GM23248 (cell line): ENCODE measurements around the gene ELMO1. TPM values are rescaled to one million over a fixed set of nuclear protein-coding genes. Genes with fewer than 3 reads are reported as not detected.

Source experiments
- DNase-seq: peaks from one replicate; pipeline ENCODE4 v3.0.0-alpha.2; 2015
- H2AFZ ChIP-seq: fragments of 200-600 bp; sonication (generic); 2 replicates; pipeline ENCODE4 v1.6.1; 2016; ENCODE audit warnings: antibody characterized with exemption
- H3F3A ChIP-seq: fragments of 200-600 bp; sonication (generic); 2 replicates; pipeline ENCODE4 v1.6.1; 2016; ENCODE audit warnings: mild to moderate bottlenecking, antibody characterized with exemption, mixed run types; ENCODE audit not compliant: insufficient read depth
- H3K27ac ChIP-seq: fragments of 200-600 bp; sonication (generic); 2 replicates; pipeline ENCODE4 v1.5.1; 2016; ENCODE audit warnings: mild to moderate bottlenecking
- H3K27me3 ChIP-seq: fragments of 200-600 bp; sonication (generic); replicated peaks from 2 replicates; pipeline ENCODE4 v1.6.1; 2016; ENCODE audit warnings: mild to moderate bottlenecking; ENCODE audit not compliant: insufficient read depth
- H3K36me3 ChIP-seq: fragments of 200-600 bp; sonication (generic); 2 replicates; pipeline ENCODE4 v1.6.1; 2016; ENCODE audit warnings: low read depth, mild to moderate bottlenecking
- H3K4me1 ChIP-seq: fragments of 200-600 bp; sonication (generic); 2 replicates; pipeline ENCODE4 v1.6.1; 2016; ENCODE audit warnings: mild to moderate bottlenecking; ENCODE audit not compliant: insufficient read depth
- H3K4me2 ChIP-seq: fragments of 200-600 bp; sonication (generic); one replicate; pipeline ENCODE4 v1.6.1; 2016; ENCODE audit warnings: mild to moderate bottlenecking; ENCODE audit not compliant: unreplicated experiment
- H3K4me3 ChIP-seq: fragments of 200-600 bp; sonication (generic); 2 replicates; pipeline ENCODE4 v1.5.1; 2016; ENCODE audit warnings: mild to moderate bottlenecking
- H3K79me2 ChIP-seq: fragments of 200-600 bp; sonication (generic); 2 replicates; pipeline ENCODE4 v1.6.1; 2016; ENCODE audit warnings: mild to moderate bottlenecking; ENCODE audit not compliant: insufficient read depth
- H3K9ac ChIP-seq: fragments of 200-600 bp; sonication (generic); 2 replicates; pipeline ENCODE4 v1.6.1; 2016; ENCODE audit warnings: mild to moderate bottlenecking
- H3K9me2 ChIP-seq: fragments of 200-600 bp; sonication (generic); 2 replicates; pipeline ENCODE4 v1.6.1; 2016; ENCODE audit warnings: mixed run types, mild to moderate bottlenecking, moderate library complexity; ENCODE audit not compliant: insufficient read depth
- H3K9me3 ChIP-seq: fragments of 200-600 bp; sonication (generic); one replicate; pipeline ENCODE4 v1.6.1; 2017; ENCODE audit warnings: low read depth
- H4K20me1 ChIP-seq: fragments of 200-600 bp; sonication (generic); 2 replicates; pipeline ENCODE4 v1.6.0; 2016; ENCODE audit not compliant: insufficient read depth
- EZH2 ChIP-seq: fragments of 200-600 bp; sonication (generic); IDR thresholded peaks from 2 replicates; pipeline ENCODE4 v1.6.1; 2018; ENCODE audit warnings: antibody characterized with exemption, mild to moderate bottlenecking; ENCODE audit not compliant: insufficient read depth, poor library complexity, severe bottlenecking
- EZH2phosphoT487 ChIP-seq: fragments of 200-600 bp; sonication (generic); IDR thresholded peaks from 2 replicates; pipeline ENCODE4 v1.6.1; 2018; ENCODE audit warnings: antibody characterized with exemption, moderate library complexity, mild to moderate bottlenecking, low read depth; ENCODE audit not compliant: insufficient read depth
- WGBS, 2 experiments: methylation state at CpG; one replicate each; pipeline ENCODE4 v1.1.6; 2015 to 2017; ENCODE audit warnings: low lambda C conversion rate in 2 of 2, low coverage in 1 of 2; ENCODE audit errors: missing lambda C conversion rate in 2 of 2; 5-methylcytosine and 5-hydroxymethylcytosine counted together
- in situ Hi-C: fragments of 300-500 bp; cut with MboI; formaldehyde crosslinking; loops from 2 replicates; pipeline ENCODE4 v1.15.0; 2020
- polyA plus RNA-seq: library from polyadenylated mRNA; unstranded; fragments of >200 nt; fragmentation: Nextera tagmentation; extraction: Ambion mirVana; gene quantifications from 2 replicates; pipeline ENCODE4 v1.2.1, GENCODE V29; 2016
- total RNA-seq: library from RNA; depleted of rRNA; stranded (reverse); fragments of >200 nt; shearing (Covaris generic); gene quantifications from 2 replicates; pipeline ENCODE4 v1.2.3, GENCODE V29; 2014

The ELMO1 gene
- total and polyA plus RNA-seq, 2 experiments from 2014 or later = not detected

DNA sequence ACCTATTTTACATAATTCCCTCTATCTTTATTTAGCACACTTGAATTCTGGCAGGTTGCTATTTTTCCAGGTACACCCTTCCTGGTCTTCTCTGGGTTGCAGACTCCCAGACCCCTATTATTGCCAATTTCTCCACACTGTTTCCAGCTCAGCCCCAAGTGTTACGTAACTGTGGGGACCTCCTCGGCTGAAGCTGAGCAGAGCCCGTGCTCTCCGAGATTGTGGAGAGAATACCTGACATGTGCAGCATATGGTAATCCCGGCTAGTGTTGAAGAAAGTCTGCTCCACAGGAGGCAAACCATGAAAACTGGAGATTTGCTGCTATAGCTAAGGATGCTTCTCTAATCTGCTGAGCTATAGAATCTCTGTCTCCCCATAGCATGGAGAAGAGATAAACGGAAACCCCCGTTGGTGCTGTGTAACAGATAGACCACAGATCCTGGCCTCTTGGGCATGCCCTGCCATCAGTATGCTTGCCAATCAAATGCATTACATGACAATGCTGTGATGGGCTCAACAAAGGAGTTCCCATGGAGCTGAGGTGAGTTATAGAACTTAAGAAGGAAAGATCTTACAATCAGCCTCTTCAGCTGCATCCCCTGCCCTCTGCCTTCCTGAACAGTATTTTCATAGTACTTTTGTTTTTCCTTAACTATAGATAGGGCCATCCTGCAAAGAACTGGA lies 579.8 kb downstream of the ELMO1 start:
- Histone ChIP-seq H3K9me3 (no peaks in the 10 kb centered on the region), H3K4me2 (no peak overlapping the region), H3K9me2 (no peaks in the 10 kb centered on the region), H3K4me3 (no peak overlapping the region), H3K9ac (no peak overlapping the region), H3K27ac (no peak overlapping the region), H3K27me3 (no peaks in the 10 kb centered on the region), H3K79me2 (no peaks in the 10 kb centered on the region), H4K20me1 (no peaks in the 10 kb centered on the region), H3K4me1 (no peaks in the 10 kb centered on the region), H3F3A (no peaks in the 10 kb centered on the region), H3K36me3 (no peaks in the 10 kb centered on the region), H2AFZ (no peak overlapping the region)
- WGBS, 2 experiments = 60% methylated on average over 7 of the region's 7 CpGs
- DNase-seq = no peak
- TF ChIP-seq EZH2phosphoT487 = no peak
- no peak for TF ChIP-seq EZH2
- in situ Hi-C loops = no loop called here

DNA sequence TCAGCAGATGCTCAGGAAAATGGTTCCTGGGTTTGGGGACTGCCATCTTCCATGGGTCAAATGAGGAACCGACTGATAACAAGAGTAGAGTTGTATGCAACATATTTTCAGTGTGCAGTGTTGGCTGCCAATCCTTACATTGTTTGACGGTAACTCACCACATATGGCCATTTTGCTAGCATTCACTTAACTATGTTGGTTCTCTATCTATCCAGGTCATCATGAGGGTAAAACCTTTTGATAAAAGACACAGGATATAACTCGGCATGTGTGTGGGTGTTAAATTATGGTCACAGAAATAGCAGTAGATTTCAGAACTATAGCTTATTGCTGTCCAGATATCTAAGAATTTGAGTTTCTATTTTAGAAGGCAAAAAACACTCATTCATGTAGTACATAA lies 583.6 kb downstream of the ELMO1 start:
- no peaks in the 10 kb centered on the region for H3K36me3 ChIP-seq
- no peak overlapping the region for H3K27ac ChIP-seq
- H3F3A ChIP-seq = no peaks in the 10 kb centered on the region
- H4K20me1 ChIP-seq = no peaks in the 10 kb centered on the region
- TF ChIP-seq EZH2phosphoT487 = no peak
- no peak for TF ChIP-seq EZH2
- 34 to 43% methylated on average over 3 of the region's 3 CpGs for WGBS, 2 experiments
- no peaks in the 10 kb centered on the region for H3K9me3 ChIP-seq
- no peak for DNase-seq
- H3K27me3 ChIP-seq = no peaks in the 10 kb centered on the region
- no peak overlapping the region for H3K9ac ChIP-seq
- no peak overlapping the region for H3K4me2 ChIP-seq
- no peak overlapping the region for H2AFZ ChIP-seq
- no peaks in the 10 kb centered on the region for H3K9me2 ChIP-seq
- H3K4me1 ChIP-seq = no peaks in the 10 kb centered on the region
- in situ Hi-C loops = no loop called here
- H3K79me2 ChIP-seq = no peaks in the 10 kb centered on the region
- no peak overlapping the region for H3K4me3 ChIP-seq

DNA sequence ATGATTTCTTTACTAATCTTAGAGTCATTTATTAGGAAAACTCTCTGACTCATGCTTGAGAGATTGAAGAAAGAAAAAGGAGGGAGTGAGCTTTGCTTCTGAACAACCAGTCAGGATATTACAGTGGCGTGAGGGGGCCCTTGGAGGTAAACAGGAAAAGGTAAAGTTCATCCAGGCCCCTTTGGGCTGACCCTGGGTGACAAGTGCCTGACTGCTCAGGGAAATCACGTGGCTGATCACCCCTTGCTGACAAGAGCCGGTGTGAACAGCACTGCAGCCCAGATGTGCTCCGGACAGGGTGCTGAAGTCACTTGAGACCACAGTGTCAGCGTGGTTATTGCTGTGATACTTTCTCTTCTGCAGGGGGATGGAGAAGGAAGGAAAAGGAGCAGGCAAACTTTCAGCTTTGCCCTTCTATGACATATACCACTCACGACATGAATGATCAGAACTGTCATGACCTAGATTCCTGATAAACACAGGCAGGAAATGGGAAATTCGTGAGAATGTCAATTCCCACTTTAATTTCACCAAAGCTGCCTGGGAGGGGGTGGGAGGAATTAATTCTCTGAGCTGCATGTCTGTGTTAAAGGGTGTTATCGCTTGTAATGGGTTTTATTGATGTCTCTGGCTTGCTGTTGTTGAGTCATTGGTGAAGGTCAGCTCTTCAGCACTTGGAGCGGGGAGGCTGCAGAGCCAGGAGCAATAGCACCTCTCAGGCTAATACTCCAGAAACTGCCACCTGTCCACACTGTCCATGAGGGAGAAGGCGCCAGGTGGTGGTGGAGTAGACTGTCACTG lies 584.6 kb downstream of the ELMO1 start:
- Histone ChIP-seq H3K79me2 (no peaks in the 10 kb centered on the region), H3K9me2 (no peaks in the 10 kb centered on the region), H3K36me3 (no peaks in the 10 kb centered on the region), H3K9me3 (no peaks in the 10 kb centered on the region), H4K20me1 (no peaks in the 10 kb centered on the region), H3F3A (no peaks in the 10 kb centered on the region), H3K9ac (no peak overlapping the region), H3K4me2 (no peak overlapping the region), H3K27me3 (no peaks in the 10 kb centered on the region), H2AFZ (no peak overlapping the region), H3K27ac (no peak overlapping the region), H3K4me3 (no peak overlapping the region), H3K4me1 (no peaks in the 10 kb centered on the region)
- TF ChIP-seq EZH2phosphoT487 (no peak), EZH2 (no peak)
- WGBS, 2 experiments = 32 to 34% methylated on average over 10 of the region's 10 CpGs
- DNase-seq = no peak
- in situ Hi-C loops = no loop called here

DNA sequence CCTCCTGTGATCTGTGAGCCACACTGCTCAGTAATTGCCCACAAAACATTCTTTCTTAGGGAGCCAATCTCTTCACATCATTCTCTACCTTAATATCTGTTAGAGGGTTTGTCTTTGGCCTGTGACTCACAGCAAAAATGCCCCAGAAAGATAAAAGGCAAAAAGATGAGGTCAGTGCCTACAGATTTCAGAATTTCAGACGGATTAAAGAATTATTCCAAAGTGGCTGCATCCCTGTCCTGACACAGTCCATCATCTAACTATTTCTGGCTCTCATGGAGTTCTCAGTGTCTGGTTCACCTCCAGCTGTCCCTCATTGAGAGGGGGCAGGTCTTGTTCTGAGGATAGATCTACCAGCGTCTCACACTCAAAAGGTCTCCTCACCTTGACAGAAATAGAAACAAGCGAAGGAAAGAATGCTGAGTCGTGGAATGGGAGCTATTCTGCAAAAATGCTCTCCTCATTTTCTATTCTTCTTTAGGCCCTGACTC lies 585.8 kb downstream of the ELMO1 start:
- in situ Hi-C loops = no loop called here
- Histone ChIP-seq H2AFZ (no peak overlapping the region), H3K27me3 (no peaks in the 10 kb centered on the region), H3K9me2 (no peaks in the 10 kb centered on the region), H3K9ac (no peak overlapping the region), H3K36me3 (no peaks in the 10 kb centered on the region), H3K4me3 (no peak overlapping the region), H3K4me2 (no peak overlapping the region), H3K4me1 (no peaks in the 10 kb centered on the region), H3K27ac (no peak overlapping the region), H3K9me3 (no peaks in the 10 kb centered on the region), H4K20me1 (no peaks in the 10 kb centered on the region), H3K79me2 (no peaks in the 10 kb centered on the region), H3F3A (no peaks in the 10 kb centered on the region)
- no peak for DNase-seq
- TF ChIP-seq EZH2 (no peak), EZH2phosphoT487 (no peak)
- WGBS, 2 experiments = 33 to 41% methylated on average over 4 of the region's 4 CpGs
